H1 (cell line): Measurements from ENCODE around the gene NUP107. TPM values are rescaled to one million over a fixed set of nuclear protein-coding genes. Genes with fewer than 3 reads are reported as not detected.

Source experiments
- ASH2L ChIP-seq: fragments of 200-600, 300-600 bp; sonication (generic); IDR thresholded peaks from one replicate; pipeline ENCODE4 v1.7.1; 2017; ENCODE audit warnings: low read length
- HDAC2 ChIP-seq, 2 experiments: fragments of 300-600 bp in 1 of 2; sonication (generic) in 1 of 2; IDR thresholded peaks; 2 replicates each; pipeline ENCODE4 v1.6.1; 2011 to 2012; ENCODE audit warnings: low read depth in 2 of 2, low read length in 2 of 2, mild to moderate bottlenecking in 2 of 2, moderate library complexity in 2 of 2, borderline replicate concordance in 1 of 2, inconsistent platforms in 1 of 2
- HDAC6 ChIP-seq: IDR thresholded peaks from one replicate; pipeline ENCODE4 v1.7.1; 2012; ENCODE audit warnings: low read depth, mild to moderate bottlenecking, inconsistent platforms, low read length, moderate library complexity
- MAFK ChIP-seq: IDR thresholded peaks from 2 replicates; pipeline ENCODE4 v1.6.1; 2012; ENCODE audit warnings: low read depth, mild to moderate bottlenecking, improper control_type of control experiment, low read length
- MAX ChIP-seq: IDR thresholded peaks from 2 replicates; pipeline ENCODE4 v1.6.1; 2012; ENCODE audit warnings: inconsistent platforms
- polyA plus RNA-seq, 7 experiments: library from polyadenylated mRNA; depleted of rRNA in 3 of 7; stranded (reverse) in 5 of 7; unstranded in 2 of 7; fragments of >200 nt in 5 of 7; fragments of 200-250 nt in 2 of 7; gene quantifications; 1 replicate in 5 of 7; 2 replicates in 1 of 7; 4 replicates in 1 of 7; pipeline versions ENCODE4 v1.2.1 to v1.2.3, GENCODE V29; 2011 to 2013; ENCODE audit warnings: missing spikeins in 2 of 7, mixed read lengths in 2 of 7
- total RNA-seq: library from RNA; stranded (reverse); fragmentation: NEBNext Ultra II Directional; extraction: Animal tissue kit (Norgen Biotek cat#: 25700); gene quantifications from 2 replicates; pipeline ENCODE4 v1.2.1, GENCODE V29; 2021

The NUP107 gene
- total and polyA plus RNA-seq, 2 of the 8 experiments (the other 6 are each of a cell fraction or from before 2014, with no cell fraction given) = 46.1 to 141 TPM

GRCh38 chr12:68769941-68770340 lies 83.2 kb downstream of the NUP107 start (continued):
- TF ChIP-seq MAX = no peak
- no peak for TF ChIP-seq HDAC6
- TF ChIP-seq ASH2L = no peak
- TF ChIP-seq MAFK = no peak
- no peak for TF ChIP-seq HDAC2 (IDR thresholded peaks at IDR 0.05; ENCODE audit: borderline replicate concordance in 1 of 2, low read depth in 2 of 2, low read length in 2 of 2)
